Bronchial epithelial cell (primary cell): ENCODE data around the gene AP1S2. TPM values are rescaled to one million over a fixed set of nuclear protein-coding genes. Genes with fewer than 3 reads are reported as not detected.

Experiments used
- DNase-seq: peaks from one replicate; pipeline ENCODE4 v3.0.0-alpha.2; 2010; ENCODE audit warnings: low read depth
- FAIRE-seq: peaks from 2 replicates; lab custom pipeline; 2011; peaks lifted over from hg19 to GRCh38; lab: Jason Lieb, UNC
- H3K27me3 ChIP-seq: 2 replicates; pipeline ENCODE4 v1.5.1; 2011; ENCODE audit warnings: low read length; ENCODE audit not compliant: control insufficient read depth, insufficient read depth
- H3K36me3 ChIP-seq: 2 replicates; pipeline ENCODE4 v1.5.1; 2011; ENCODE audit warnings: low read length; ENCODE audit not compliant: control insufficient read depth, insufficient read depth
- H3K4me3 ChIP-seq: 2 replicates; pipeline ENCODE4 v1.5.1; 2011; ENCODE audit warnings: mild to moderate bottlenecking, low read depth, low read length, control low read depth
- CTCF ChIP-seq: IDR thresholded peaks from 2 replicates; pipeline ENCODE4 v1.5.1; 2011; ENCODE audit warnings: mild to moderate bottlenecking, moderate library complexity, low read length, control low read depth, inconsistent platforms; ENCODE audit not compliant: insufficient read depth, severe bottlenecking
- total RNA-seq: library from RNA; depleted of rRNA; stranded (reverse); fragments of >200 nt; gene quantifications from 2 replicates; pipeline ENCODE4 v1.2.1, GENCODE V29; 2014

The AP1S2 gene
- 12.8 and 16.3 TPM in 2 replicates for total RNA-seq

- DNase-seq, result peak; percentile 78
- no peak for TF ChIP-seq CTCF
- Histone ChIP-seq H3K27me3 (no peaks in the 10 kb centered on the region), H3K36me3 (no peaks in the 10 kb centered on the region), H3K4me3 (peak within 1 kb of the TSS; percentile 38)
- FAIRE-seq, result no peak
Measured at GRCh38 chrX:15854712-15855567, at the start of gene AP1S2. Gene AP1S2 (minus strand): TSS chrX:15854813. CDS start chrX:15852524, 2,289 bp downstream.

GRCh38 chrX:15903186-15903681, 48.6 kb upstream of the AP1S2 start:
- no peak for TF ChIP-seq CTCF
- no peaks in the 10 kb centered on the region for H3K36me3 ChIP-seq
- FAIRE-seq, result no peak
- H3K4me3 ChIP-seq, result no peak overlapping the region
- no peaks in the 10 kb centered on the region for H3K27me3 ChIP-seq
- no peak for DNase-seq

GRCh38 chrX:15895334-15895733, 40.7 kb upstream of the AP1S2 start:
- no peak for TF ChIP-seq CTCF
- Histone ChIP-seq H3K36me3 (no peaks in the 10 kb centered on the region), H3K27me3 (no peaks in the 10 kb centered on the region), H3K4me3 (no peak overlapping the region)
- FAIRE-seq, result no peak
- no peak for DNase-seq

GRCh38 chrX:15894724-15895123, 40.1 kb upstream of the AP1S2 start:
- H3K27me3 ChIP-seq, result no peaks in the 10 kb centered on the region
- DNase-seq (no peak), FAIRE-seq (no peak)
- no peak overlapping the region for H3K4me3 ChIP-seq
- H3K36me3 ChIP-seq, result no peaks in the 10 kb centered on the region
- no peak for TF ChIP-seq CTCF

GRCh38 chrX:15890463-15890862, 35.9 kb upstream of the AP1S2 start:
- no peak for DNase-seq
- FAIRE-seq, result no peak
- no peak for TF ChIP-seq CTCF

GRCh38 chrX:15888062-15888461, 33.4 kb upstream of the AP1S2 start:
- no peak overlapping the region for H3K4me3 ChIP-seq
- no peaks in the 10 kb centered on the region for H3K27me3 ChIP-seq
- no peak for DNase-seq
- TF ChIP-seq CTCF, result no peak
- H3K36me3 ChIP-seq, result no peaks in the 10 kb centered on the region
- FAIRE-seq, result peak; percentile 80

More at GRCh38 chrX:15890463-15890862, 35.9 kb upstream of the AP1S2 start:
- Histone ChIP-seq H3K27me3 (no peaks in the 10 kb centered on the region), H3K36me3 (no peaks in the 10 kb centered on the region), H3K4me3 (no peak overlapping the region)
